Measurements from ENCODE around the gene DBN1.

Gene DBN1

GRCh38 chr5:177491983-177492746 lies 18.7 kb upstream of the DBN1 start:
- in situ Hi-C loops (cut with MboI; ENCODE audit: low sequenced_read_pairs, unreplicated experiment) = no loop called here
- DNase-seq (ENCODE audit: low spot score) = no peak
- TF ChIP-seq CTCF (IDR thresholded peaks at IDR 0.05; ENCODE audit: borderline replicate concordance, control extremely low read depth, extremely low read depth, insufficient read depth, missing control alignments) = no peak

- peak; percentile 29 for TF ChIP-seq CTCF (IDR thresholded peaks at IDR 0.05; ENCODE audit: borderline replicate concordance, control extremely low read depth, extremely low read depth, insufficient read depth, missing control alignments)
- in situ Hi-C loops (cut with MboI; ENCODE audit: low sequenced_read_pairs, unreplicated experiment) = no loop called here
- no peak for DNase-seq (ENCODE audit: low spot score)
Observed at GRCh38 chr5:177491429-177491945, 18.1 kb upstream of the DBN1 start.

GRCh38 chr5:177490992-177491391 lies 17.6 kb upstream of the DBN1 start:
- DNase-seq (ENCODE audit: low spot score) = no peak
- in situ Hi-C loops (cut with MboI; ENCODE audit: low sequenced_read_pairs, unreplicated experiment) = no loop called here
- TF ChIP-seq CTCF (IDR thresholded peaks at IDR 0.05; ENCODE audit: borderline replicate concordance, control extremely low read depth, extremely low read depth, insufficient read depth, missing control alignments) = no peak

- no peak for TF ChIP-seq CTCF (IDR thresholded peaks at IDR 0.05; ENCODE audit: borderline replicate concordance, control extremely low read depth, extremely low read depth, insufficient read depth, missing control alignments)
- DNase-seq (ENCODE audit: low spot score) = no peak
- in situ Hi-C loops (cut with MboI; ENCODE audit: low sequenced_read_pairs, unreplicated experiment) = no loop called here
Observed at GRCh38 chr5:177490311-177490991, 17.0 kb upstream of the DBN1 start.

GRCh38 chr5:177489119-177489716 lies 15.8 kb upstream of the DBN1 start:
- in situ Hi-C loops (cut with MboI; ENCODE audit: low sequenced_read_pairs, unreplicated experiment) = no loop called here
- DNase-seq (ENCODE audit: low spot score) = no peak
- no peak for TF ChIP-seq CTCF (IDR thresholded peaks at IDR 0.05; ENCODE audit: borderline replicate concordance, control extremely low read depth, extremely low read depth, insufficient read depth, missing control alignments)

- DNase-seq (ENCODE audit: low spot score) = no peak
- peak; percentile 5 for TF ChIP-seq CTCF (IDR thresholded peaks at IDR 0.05; ENCODE audit: borderline replicate concordance, control extremely low read depth, extremely low read depth, insufficient read depth, missing control alignments)
- in situ Hi-C loops (cut with MboI; ENCODE audit: low sequenced_read_pairs, unreplicated experiment) = no loop called here
Observed at GRCh38 chr5:177487975-177488374, 14.5 kb upstream of the DBN1 start.
